GM19438 (cell line): ENCODE results near the gene MAK.
A peak's percentile ranks its signal among the peaks of the same experiment; 100 is the strongest.
"Not testable (repeated sequence)": the region's sequence is repeated elsewhere in the genome, so short reads cannot be mapped to it uniquely, and the experiment has no call there.

Source experiments
- ATAC-seq: cut with Tn5 transposase; IDR thresholded peaks from one replicate; pipeline ENCODE4 v1.9.1; 2021; ENCODE audit warnings: low read depth; ENCODE audit not compliant: unreplicated experiment

MAK gene

GRCh38 chr6:10854922-10855632 lies 16.7 kb upstream of the MAK start:
- ATAC-seq = no peak

GRCh38 chr6:10853849-10854300 lies 15.5 kb upstream of the MAK start:
- not testable (repeated sequence) for ATAC-seq

DNA sequence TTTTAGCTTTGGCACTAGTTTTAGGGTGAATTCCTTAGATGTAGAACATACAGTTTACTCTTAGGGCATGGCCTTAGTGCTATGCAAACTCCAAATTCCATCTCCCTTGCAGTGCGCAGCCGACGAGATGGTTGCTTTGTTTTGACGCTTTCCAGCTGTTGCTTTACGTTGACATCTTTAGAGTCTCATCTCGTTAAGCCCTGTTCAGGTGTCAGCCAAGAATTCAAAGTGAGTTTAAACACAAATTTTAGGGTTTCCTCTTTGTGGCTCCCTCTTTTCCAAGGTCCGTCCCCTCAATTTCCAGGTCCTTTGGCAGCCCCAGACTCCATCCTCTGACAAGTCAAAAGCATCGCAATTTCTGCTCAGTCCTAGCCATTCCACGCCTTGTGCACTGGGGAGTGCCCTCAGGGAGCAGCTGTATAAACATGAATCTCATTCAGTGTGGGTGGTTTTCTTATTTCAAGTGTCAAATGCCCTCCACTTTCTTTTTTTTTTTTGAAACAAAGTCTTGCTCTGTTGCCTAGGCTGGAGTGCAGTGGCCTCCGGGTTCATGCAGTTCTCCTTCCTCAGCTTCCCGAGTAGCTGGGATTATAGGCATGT lies 14.1 kb upstream of the MAK start:
- no peak for ATAC-seq

DNA sequence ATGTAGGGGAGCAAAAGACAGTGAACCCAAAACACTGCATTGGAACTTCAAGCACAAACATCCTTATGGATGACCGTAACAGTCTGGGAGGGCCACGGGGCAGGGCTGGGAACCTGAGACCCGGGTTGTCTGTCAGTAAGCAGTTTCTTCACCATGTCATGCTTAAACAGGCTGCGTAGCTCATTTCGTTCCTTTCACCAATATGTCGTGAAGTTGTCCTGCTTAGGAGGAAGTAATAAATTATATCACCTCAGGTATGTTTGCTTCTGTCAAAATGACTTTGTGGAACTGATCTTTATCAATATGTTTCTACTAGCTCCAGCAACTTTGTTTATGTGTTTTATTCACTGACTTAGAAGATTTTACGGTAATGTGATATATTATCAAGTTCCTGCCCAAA lies 12.4 kb upstream of the MAK start:
- no peak for ATAC-seq

GRCh38 chr6:10849901-10850300 lies 11.6 kb upstream of the MAK start:
- ATAC-seq = no peak

DNA sequence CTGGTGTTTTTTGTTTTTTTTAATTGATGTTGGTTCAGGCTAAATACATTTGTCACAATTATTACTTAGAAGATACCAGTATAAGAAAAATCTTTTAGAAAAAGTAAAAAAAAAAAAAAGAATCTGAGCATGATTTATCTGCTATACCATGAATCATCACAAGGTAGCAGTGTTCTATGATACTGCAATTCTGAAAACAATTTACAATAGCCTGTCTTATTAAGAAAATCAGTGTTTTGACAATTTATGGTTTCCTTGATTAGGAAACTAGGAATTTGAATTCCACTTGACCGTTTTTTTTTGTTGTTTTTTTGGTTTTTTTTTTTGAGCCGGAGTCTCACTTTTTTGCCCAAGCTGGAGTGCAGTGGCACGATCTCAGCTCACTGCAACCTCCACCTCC lies 9.3 kb upstream of the MAK start:
- ATAC-seq = no peak

DNA sequence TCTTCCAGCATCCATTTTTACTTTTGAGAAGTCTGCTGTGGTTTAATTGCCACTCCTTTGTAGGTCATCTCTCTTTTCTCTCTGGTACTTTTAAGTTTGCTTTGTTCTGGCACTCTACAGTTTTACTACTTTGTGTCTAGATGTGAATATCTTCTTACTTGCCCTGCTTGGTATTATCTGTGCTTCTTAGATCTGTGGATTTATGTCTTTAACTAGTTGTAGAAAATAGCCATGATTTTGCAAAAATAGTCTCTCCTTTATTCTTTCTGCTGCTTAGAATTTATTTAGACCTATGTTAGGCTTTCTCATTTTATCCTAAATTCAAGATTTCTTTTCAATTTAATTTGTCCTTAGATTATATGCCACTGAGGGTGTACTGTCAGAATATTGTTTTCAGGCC lies 5.2 kb upstream of the MAK start:
- ATAC-seq = no peak

- ATAC-seq = peak; percentile 55
Observed at GRCh38 chr6:10838794-10839333, 525 bp upstream of the MAK start.

DNA sequence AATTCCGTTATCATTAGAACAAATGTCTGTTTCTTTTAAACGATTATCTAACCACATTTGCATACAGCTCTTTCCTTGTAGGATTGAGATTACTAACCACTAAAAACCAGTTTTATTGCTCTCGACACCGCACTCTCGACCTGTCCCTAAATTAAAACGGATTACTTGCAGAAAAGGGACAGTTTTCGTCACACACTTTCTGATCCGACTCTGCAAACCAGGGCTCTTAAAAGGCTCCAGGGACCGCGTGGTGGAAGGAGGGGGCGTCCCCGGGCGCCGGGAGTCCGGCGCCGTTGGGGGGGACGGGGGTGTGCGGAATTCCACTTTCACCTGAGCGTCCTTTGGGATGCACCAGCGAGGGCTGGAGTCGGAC lies 731 bp downstream of the MAK start:
- ATAC-seq = peak; percentile 11

DNA sequence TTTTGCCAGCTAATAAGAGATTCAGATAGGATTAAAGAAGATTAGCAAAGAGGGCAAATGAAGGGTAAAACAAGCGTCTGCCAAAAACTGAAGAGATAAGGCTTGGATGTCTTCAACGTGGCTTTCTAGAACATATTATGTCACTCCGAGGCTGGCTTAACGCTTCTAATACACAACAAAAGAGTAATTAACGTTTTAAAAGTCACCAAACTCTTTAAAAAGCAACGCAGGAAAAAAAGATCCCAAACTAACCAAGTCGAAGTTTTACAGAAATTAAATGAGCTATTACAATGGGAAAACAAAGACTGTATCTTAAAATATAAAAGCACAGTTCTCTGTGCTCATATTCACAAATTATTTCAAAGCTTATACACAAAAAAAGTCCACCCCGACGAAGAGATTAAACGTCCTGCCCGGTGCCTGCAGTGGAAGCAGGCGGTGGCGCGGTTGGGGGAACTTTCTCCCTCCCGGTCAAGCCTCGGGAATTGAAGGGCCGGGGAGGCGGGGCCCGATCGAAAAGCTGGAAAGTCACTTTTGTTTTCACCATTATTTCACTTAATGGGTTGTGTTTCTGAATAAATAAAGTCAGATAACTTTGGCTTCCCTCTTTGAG lies 1.2 kb downstream of the MAK start:
- ATAC-seq = no peak

- ATAC-seq = no peak
Observed at GRCh38 chr6:10834823-10835222, 3.5 kb downstream of the MAK start.

DNA sequence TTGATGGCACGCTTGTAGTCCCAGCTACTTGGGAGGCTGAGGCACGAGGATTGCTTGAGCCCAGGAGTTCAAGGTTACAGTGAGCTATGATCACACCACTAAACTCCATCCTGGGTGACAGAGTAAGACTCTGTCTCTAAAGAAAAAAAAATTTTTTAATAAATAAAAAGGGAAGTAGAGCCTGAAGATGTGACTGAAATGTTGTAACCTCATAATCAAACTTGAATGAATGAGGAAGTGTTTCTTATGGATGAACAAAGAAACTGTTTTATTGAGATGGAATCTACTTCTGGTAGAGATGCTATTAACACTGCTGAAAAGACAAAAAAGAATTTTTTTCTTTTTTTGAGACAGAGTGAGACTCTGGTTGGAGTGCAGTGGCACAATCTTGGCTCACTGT lies 6.7 kb downstream of the MAK start:
- ATAC-seq = no peak

- ATAC-seq = no peak
Observed at GRCh38 chr6:10824819-10825218, 13.5 kb downstream of the MAK start.

DNA sequence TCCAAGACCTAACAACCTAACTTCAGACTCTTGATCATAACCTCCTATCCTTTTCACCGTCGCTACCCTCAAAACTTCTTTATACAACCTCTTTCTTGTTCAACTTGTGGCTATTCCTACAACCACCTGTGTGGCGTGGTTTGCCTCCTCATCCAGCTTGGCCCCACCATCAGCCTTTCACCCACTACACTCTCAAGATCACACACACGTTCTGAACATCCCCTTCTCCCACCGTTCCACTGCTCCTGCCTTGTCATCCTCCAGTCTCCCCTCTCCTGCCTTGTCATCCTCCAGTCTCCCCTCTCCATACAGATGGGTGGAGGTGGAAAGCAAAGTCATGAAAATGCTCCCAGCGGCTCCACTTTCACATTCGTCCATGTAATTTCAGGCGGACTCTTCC lies 14.0 kb downstream of the MAK start:
- ATAC-seq = no peak

DNA sequence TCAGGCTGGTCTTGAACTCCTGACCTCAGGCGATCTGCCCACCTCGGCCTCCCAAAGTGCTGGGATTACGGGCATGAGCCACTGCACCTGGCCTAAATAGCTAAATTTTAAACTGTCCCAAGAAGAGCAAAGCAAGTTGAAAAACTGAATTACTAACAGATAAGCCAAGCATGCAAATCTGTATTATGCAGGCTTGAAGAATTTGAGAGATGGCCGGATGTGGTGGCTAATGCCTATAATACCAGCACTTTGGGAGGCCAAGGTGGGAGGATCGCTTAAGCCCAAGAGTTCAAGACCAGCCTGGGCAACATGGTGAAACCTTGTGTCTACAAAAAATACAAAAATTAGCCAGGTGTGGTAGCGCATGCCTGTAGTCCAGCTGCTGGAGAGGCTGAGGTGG lies 24.2 kb downstream of the MAK start:
- ATAC-seq = not testable (repeated sequence)

DNA sequence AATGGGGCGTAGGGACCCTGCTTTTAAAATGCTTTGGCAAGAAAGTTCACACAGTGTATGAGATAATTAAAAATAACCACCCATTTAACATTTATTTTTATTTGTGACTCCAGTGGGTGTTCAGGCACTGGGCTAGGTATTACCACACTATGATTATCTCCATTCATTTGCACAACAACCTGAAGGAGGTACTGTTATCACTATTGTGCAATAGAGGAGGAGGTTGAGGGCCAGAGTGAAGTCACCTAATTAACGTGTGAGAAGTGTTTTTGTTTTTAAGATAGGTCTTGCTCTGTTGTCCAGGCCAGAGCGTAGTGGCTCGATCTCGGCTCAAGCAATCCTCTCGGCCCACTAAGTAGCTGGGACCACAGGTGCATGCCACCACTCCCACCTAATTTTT lies 29.2 kb downstream of the MAK start:
- ATAC-seq = no peak

GRCh38 chr6:10808376-10808775 lies 30.0 kb downstream of the MAK start:
- no peak for ATAC-seq

- ATAC-seq = peak; percentile 87
Observed at GRCh38 chr6:10801224-10801848, 37.0 kb downstream of the MAK start.

- no peak for ATAC-seq
Observed at GRCh38 chr6:10800810-10801209, 37.5 kb downstream of the MAK start.

DNA sequence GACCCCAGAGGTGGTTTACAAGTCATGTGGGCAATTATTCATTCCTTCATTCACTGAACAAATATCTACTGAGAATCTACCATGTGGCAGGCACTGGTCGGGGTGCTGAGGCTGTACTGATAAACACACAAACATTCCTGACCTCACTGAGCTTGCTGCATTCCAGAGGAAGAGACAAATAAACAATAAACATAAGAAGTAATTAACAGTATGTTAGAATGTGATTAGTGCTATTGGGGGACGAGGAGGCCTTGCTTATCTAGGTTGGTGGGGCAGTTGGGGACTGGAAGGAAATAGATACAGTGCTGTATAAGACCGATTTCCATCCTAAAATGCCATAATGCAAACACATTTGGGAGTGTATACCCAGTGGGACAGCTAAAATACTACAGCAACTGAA lies 44.1 kb downstream of the MAK start:
- no peak for ATAC-seq

GRCh38 chr6:10793695-10794094 lies 44.6 kb downstream of the MAK start:
- ATAC-seq = no peak
